GM19193 (cell line): ENCODE results near the gene CCDC192.

Experiments
- POLR2A ChIP-seq: IDR thresholded peaks from 4 replicates; pipeline ENCODE4 v1.6.1; 2011; ENCODE audit not compliant: insufficient read depth, insufficient read length; ENCODE audit errors: extremely low read depth

Gene CCDC192

DNA sequence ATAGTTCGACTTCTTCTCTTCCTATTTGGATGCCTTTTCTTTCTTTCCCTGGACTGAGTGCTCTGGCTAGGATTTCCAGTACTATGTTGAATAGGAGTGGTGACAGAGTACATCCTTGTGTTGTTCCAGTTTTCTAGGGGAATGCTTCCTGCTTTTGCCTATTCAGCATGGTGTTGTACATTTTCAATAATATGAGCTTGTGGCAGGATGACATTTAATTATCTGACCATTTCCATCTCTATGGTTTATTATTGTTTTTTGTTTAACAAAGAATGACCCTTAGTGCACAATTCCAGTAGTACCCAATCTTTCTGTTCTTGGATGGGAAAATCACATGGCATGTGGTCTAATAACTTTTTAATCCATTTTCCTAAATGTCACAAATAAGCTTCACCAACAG, 244.8 kb downstream of the CCDC192 start:
- TF ChIP-seq POLR2A: no peak

DNA sequence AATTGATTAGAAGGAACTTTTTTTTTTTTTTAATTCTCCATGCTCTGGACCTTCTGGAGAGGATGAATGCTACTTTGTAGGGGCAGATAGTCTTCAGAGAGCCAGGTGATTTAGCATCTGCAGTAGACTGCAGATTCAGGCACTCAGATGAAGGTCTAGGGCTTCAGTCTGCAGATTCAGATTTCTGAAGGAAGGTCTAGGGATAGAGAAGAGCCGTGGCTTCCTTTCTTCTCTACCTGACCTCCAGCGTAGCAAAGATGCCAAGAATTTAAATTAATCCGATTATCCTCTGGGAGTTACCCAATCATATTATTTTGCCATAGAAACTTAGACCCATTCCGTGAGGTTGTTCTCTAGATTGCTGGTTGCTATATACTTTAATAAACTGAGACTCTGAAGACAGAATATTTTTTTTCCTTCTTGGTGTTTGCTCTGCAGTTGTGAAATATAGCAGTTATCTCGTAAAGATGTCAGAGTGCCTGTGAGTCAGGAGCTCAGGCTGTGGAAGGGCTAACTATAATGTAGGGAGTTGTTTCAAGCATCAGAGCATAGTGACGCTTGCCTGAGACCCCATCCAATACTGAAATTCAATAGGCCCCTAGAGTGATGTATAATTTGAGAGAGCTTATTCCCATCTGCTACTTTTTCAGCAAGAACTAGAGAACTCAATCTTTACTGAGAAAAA, 247.7 kb downstream of the CCDC192 start:
- TF ChIP-seq POLR2A: no peak

DNA sequence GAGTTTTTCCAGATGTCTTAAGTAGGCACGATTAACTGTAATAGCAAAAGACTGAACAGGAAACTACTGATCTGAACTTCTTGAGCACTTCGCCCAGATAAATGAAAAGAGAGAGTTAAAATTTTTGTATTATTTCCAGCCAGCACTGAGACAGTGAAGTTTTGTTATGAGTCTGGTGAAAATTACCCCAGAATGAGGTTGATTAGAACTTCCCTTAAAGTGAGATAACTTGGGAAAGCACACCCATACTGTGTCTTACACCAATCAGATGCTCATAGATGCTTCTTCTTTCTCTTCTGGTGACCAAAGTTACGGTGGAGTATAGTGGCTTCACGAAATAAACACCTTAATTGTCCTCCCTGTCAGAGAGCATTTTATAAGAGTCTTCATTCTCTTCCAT, 248.6 kb downstream of the CCDC192 start:
- TF ChIP-seq POLR2A: no peak

DNA sequence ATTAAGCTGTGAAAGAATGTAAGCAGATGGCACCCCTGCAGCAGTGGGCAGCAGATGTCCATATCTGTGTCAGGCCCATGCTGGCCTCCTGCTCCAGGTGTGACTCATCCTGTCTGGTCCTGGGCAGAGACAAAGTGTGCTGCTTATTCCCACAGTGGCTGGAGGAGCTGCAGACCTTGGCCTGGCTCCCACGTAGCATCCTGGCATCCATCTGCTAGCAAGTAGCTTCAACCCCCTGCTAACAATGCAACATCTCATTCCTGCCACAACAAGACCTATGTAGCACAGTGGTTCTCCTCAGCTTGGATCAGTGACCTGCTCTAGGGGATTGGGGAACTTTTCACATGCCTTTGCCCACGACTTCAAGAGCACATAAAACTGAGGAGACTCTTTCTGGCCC, 254.0 kb downstream of the CCDC192 start:
- TF ChIP-seq POLR2A: no peak

DNA sequence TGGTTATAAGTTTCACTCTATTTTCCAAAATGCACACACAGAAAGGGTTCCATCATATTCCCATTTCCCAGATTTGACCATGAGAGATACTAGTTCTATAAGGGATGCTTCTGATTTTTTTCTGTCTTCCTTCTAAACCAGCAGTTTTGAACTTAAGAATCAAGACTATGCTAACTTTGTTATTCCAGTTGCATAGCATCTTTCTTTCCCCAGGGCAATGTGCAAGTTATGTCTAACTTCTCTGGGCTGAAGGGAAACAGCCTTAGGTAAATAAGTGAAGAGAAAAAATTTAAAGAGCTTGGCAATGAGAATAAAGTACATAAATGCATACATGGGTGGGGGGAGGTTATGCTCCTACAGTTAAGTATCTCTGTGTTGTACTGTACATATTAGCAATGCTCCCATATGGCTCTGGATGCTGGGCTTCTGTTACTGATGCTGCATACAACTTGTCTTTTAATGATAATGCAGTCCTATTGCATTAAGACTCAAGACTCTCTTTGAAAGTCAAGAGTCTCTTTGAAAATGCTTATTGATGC, 254.6 kb downstream of the CCDC192 start:
- no peak for TF ChIP-seq POLR2A

DNA sequence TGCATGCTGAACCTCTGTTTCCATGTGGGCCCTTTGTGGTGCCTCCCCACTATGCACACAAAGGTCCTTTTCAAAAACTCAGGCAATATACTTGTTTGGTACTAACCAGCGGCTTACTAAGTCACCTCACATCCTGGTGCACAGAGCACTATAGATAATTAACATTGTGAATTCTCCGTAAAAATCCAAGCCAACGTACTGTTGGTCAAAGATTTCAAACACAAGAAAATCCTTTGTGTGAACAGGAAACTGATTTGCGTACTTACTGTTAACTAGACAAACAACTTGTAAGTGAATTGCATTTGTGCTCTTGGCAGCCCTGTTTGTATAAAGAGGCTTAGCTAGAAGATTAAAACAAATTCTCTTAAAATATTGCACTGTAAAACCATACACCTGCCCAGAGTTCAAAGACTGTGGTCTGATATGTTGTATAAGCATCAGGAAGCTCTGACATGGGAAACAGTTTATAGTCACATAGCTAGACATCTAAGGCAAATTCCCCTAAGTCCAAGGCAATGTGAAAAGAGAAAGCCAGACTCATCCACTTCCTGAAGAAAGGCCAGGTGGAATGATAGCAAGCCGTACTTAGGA, 255.3 kb downstream of the CCDC192 start:
- TF ChIP-seq POLR2A: no peak

DNA sequence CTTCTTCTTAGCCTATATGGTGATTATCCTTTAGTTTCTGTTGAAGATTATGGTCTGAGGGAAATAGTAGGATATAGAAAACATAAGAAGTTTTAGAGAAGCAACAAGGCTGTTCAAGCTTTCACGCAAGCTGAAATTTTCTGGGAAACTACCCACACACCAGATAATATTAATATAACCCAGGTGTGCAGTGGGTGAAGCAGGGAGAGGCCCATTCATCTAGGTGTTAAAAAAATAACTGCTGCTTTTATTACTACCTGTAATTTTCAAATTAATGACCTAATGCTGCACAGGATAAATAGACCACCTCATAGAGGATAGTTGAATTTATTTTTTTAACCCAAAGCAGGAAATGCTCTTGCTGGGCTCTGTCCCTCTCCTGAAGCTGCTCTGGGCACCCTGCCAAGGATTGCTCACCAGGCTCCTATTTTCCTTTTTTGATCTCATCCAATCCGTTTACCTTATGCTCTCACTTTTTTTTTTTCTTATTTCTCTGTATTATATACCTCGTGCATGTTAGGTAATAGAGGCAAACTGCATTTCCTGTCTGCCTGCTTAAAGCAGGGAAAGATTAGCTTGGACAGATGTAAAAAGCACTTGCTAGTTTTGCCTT, 256.1 kb downstream of the CCDC192 start:
- TF ChIP-seq POLR2A: no peak

DNA sequence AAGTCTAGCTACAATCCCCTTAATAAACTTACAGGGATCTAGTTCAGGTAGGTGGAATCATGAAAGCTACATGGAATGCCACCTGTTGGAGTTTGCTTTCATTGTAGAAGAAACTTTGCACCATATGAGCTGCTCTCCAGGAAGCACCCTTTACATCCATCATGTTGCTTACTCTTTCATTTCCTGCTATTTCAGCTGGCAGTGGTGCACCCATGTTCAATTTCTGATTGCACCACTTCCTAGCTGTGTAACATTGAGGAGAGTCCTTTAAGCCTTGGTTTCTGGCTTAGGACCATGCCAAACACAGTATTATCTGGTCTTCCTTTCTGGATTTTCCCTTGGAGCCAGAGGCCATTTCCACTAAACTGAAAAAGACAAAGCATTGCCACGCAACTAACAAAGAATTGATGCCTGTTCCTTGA, 257.1 kb downstream of the CCDC192 start:
- no peak for TF ChIP-seq POLR2A

DNA sequence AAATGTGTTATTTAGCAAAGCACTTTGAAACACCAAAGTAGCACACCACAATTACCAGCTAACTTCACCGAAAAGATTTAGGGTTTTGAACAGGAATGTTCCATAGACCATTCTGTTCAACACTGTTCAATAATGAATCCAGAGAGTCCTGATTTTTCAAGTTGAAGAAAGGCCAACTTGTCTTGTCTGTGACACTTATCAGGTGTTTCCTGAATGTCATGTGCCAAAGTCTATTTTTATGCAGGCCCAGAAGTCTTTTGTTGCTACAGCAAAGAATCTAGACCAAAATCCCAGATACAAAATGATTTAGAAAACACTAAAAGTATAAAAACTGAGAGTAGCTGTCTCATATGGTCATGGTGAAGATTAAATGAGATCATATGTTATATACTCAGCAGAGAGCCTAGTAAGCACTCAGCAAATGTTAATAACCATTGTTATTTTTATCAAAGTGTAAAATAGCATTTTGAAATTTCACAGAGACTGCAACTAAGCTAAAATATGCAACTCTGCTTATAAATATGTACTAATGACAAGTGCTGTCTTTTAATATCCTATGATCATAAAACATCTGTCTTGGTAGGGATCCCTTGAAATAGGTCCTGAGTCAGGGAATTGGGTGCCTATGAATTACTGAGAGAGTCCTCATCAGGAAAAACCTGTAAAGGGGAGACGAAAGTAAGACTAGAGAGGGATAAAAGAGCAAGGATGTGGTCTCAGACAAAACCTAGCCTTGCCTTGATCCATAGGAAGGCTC, 258.0 kb downstream of the CCDC192 start:
- TF ChIP-seq POLR2A: no peak

DNA sequence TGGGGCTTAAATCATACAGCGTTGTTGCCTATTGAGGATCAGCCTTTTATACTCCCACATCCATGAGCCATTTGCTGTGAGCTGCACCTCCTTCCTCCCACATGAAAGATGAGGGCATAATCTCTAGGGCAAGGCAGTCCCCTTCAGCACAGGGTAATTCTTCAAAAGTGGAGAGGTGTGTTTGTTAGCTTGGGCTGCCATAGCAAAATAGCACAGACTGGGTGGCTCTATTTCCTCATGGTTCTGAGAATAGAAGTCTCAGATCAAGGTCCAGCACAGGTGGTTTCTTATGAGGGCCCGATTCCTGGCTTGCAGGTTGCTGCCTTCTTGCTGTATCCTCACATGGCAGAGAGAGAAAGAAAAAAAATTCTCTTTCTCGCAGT, 258.6 kb downstream of the CCDC192 start:
- TF ChIP-seq POLR2A: no peak

DNA sequence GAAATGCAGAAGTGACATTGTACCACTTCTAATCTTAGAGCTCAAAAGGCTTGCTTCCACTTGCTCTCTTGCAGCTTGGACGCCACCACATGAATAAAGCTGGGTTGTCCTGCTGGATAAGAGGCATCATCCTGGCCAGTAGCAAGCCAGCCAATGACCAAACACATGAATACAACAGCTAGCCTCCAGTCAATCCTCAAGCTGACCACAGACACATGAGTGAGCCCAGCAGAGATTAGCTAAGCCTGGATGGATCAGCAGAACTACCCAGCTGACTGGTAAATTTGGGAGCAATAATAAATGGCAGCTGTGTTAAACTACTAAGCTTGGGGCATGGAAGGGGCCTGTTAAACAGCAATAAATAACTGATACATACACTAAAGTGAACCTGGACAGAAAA, 259.3 kb downstream of the CCDC192 start:
- no peak for TF ChIP-seq POLR2A

DNA sequence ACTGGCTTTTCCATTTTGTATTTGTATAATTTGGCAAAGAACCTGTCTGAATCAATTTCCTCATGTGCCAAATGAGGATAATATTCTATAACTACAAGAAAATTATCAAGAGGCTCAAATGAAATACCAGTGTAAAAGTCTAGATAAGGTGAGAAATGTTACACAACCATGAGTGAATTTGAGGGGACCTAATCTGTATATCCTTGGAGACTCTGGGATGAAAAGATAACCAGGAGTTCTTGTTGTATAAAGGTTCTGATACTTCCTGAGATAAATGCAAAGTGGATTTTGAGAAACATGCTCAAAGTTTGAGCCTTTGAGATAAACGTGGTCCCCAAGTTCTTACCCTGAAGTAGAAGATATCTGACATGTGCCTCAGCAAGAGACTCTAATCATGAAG, 260.0 kb downstream of the CCDC192 start:
- no peak for TF ChIP-seq POLR2A

DNA sequence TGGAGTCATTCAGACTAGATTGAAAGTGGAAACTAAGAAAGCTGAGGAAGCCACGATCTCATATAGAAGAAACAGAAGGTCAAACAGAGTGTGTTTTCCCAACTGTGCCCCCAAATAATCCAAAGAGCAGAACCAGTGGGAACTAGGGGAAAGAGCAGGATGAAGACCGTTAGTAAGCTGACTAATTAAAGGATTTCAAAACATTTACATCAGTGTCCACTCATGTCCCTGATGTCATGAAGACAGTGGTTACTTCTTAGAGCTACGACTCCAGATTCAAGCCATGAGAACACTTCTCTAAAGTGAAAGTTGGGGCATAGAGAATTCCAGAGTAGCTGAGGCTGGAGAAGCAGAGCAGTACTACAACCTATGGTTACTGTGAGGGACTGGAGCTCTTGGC, 260.7 kb downstream of the CCDC192 start:
- TF ChIP-seq POLR2A: no peak

DNA sequence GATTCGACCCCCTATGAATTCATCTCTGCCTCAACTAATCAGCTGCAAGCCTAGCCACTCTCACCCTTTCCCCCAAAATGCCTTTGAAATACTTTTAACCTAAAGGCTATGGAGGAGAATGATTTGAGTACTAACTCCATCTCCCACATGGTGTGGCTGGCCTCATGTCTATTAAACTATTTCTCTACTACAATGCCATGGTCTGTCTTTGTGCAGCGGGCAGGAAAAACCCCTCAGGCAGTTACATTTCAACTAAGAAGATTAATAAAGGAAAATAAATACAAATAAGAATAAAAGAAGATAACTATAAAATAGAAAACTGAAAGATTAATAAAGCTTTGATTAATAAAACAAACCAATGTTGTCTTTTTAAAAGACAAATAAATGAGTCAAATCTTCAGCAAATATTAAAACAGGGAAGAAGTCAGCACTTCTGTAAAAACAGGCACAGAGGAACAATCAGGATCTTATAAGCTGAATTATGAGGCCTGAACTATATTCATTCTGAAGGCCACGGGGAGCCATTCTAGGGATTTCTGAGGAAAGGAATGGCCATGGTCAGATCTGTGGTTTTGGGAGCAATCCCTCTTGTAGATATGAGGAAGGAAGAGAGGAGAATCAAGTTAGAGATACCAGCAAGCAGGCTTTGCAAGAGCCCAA, 264.3 kb downstream of the CCDC192 start:
- no peak for TF ChIP-seq POLR2A
